Pons (tissue), 1 donor: ENCODE data around the gene CLINT1.
"Not testable (repeated sequence)": the region's sequence is repeated elsewhere in the genome, so short reads cannot be mapped to it uniquely, and the experiment has no call there.

Experiments used
- DNase-seq: peaks from one replicate; pipeline ENCODE4 v3.0.0-alpha.2; 2016; ENCODE audit warnings: low spot score

CLINT1 gene

DNA sequence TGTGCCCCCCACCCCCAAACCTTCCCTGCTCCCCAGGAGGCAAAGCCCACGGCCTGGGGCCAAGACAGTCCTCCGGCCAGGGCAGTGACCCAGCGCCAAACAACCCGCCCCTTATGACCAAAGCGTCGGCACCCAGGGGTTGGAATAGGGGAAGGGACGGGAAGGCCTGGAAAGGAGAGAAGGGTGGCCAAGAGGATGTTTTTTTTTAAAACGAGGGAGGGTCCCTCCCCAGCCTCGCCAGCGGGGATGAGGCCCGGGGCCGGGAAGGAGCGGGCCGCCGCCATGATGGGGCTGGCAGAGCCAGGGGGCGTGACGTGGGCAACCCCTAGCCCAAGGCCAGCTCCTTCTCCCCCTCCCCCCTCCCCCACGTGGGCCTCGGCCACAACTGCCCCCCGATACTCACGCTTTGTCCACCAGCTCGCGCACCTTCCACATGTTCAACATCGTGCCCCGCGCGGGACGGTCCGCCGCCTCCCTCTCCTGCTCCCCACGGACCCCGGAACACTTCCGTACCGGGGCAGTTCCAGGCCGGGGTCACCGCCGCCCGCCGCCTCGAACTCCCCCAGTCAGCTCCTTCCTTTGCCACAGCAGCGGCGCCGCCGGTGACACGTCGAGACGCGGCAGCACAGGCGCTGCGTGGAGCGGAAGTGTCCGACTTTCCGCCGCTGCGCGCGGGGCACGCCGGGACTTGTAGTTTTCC lies at the start of gene CLINT1:
CLINT1 (minus strand) TSS at position 619 of the 700 bp plus-strand sequence; CDS start at position 444, 175 bp downstream.
- peak; percentile 88 for DNase-seq

DNA sequence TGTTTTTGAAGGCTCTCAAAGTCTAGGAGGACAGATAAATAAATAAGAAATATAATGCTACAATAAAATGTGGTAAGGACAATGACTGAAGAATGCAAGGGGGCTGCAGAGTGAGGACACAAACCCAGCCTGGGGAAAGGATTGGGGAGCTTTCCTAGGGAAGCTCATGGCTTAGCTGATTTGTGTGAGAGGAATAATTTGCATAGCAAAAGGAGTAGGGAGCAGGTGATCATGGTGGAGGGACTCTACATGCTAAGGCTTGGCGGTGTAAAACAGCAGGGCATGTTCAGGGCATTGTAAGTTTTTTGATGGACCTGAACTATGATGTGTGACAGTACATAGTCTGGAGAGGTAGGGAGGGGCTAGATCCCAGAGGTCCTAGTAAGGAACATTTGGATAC lies 49.5 kb upstream of the CLINT1 start:
- no peak for DNase-seq

DNA sequence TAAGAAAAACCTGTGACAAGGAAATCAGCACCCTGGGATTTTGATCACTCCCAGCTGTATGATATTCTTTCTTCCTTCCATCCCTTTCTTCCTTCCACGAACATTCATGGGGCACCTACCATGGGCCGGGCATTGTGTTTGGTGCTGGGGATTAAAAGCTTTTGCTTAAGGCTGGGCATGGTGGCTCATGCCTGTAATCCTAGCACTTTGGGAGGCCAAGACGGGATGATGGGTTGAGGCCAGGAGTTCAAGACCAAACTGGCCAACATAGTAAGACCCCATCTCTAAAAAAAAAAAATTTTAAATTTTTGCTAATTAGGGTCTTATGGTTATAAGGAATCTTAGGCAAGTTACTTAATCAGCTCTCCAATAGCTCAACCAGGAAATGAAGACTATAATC lies 48.5 kb upstream of the CLINT1 start:
- DNase-seq, result no peak

DNA sequence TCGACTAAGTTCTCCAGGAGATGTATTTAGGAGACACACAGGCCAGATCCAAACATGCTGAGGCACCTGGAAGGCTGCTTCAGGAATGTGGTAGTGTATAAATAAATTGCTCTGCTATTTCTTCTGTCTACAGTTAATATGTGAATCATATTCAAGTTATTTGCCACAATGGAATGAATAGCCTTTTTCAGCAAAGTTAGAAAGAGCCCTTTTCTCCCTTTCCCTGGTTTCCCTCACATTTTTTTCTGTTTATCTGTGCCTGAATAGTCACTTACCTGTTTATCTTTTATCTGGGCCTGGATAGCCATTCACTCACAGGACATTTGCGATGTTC lies 44.1 kb upstream of the CLINT1 start:
- DNase-seq, result no peak

DNA sequence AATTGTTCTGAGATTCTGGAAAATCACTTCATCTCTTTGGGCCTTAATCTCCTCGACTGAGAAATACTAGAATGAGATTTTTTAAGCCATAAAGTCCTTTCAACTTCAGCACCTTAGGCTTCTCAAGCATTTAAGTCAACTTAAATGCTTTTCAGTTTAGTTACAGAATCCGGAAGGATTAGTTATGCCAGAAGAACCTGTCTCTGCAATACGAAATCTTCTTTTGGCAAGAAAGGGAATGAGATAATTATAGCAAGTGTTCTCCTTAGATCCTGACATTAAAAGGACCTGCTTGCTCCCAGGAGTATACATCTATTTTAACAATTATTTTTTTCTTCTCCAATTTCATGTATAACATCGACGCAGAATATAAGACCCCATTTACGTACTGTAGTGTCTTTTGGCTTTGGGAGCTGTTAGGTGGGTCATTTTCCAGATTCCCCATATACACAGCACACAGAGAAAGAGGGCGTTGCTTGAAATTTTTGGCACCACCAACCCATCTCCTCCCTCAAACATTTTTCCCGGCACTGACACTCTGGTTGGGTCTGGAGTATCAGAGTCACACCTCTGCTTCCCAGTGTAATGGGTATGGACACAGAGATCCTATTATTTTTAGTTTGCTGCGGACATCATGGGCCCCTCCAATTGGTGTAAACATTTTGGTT lies 43.6 kb upstream of the CLINT1 start:
- no peak for DNase-seq

DNA sequence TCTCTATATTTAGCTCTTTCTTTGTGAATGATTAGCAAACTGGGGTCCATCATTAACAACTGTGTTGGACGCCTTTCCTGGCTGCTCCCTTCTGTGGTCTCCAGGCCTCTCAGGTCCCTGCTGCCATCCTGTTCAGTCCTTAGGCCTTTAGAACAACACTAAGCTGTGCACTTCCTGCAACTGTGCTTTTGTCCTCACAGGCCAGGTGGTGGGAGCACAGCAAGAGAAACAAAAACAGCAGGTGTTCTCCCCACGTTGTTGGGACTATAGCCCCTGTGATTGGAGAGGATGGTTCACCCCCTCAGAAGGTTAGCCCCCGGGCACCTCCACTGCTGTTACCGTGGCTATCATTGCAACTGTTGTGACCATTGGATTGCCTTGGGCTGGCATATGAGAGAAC lies 41.7 kb upstream of the CLINT1 start:
- no peak for DNase-seq

DNA sequence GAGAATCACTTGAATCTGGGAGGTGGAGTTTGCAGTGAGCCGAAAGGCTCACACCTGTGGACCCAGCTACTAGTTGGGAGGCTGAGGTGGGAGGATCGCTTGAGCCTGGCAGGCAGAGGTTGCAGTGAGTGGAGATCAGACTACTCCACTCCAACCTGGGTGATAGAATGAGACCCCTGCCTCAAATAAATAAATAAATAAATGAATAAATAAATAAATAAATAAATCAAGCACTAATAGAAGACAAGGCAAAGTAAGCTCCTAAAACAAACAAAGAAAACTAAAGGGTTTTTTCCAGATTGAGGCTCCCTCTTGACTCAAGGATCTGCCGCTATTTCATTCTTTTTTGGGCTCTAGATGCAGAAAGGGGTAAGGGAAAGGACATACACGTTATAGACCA lies 34.7 kb upstream of the CLINT1 start:
- no peak for DNase-seq

DNA sequence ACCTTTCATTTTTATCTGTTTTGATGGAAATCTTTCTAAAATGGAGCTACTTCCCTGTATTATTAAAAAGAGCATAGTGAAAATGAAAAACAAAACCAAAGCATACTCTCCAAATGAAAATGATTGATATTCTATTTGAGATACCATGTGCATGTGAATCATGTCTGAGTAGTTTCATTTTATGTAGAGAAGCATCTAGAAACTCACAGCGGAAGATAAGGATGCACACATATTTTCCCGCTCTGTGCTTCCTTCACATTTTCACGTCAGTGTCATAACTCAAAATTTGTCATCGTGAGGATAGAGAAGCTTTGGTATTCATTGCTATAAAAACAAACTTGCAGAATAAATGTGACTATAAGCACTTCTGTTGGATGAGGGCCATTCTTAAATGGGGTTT lies 34.0 kb upstream of the CLINT1 start:
- no peak for DNase-seq

DNA sequence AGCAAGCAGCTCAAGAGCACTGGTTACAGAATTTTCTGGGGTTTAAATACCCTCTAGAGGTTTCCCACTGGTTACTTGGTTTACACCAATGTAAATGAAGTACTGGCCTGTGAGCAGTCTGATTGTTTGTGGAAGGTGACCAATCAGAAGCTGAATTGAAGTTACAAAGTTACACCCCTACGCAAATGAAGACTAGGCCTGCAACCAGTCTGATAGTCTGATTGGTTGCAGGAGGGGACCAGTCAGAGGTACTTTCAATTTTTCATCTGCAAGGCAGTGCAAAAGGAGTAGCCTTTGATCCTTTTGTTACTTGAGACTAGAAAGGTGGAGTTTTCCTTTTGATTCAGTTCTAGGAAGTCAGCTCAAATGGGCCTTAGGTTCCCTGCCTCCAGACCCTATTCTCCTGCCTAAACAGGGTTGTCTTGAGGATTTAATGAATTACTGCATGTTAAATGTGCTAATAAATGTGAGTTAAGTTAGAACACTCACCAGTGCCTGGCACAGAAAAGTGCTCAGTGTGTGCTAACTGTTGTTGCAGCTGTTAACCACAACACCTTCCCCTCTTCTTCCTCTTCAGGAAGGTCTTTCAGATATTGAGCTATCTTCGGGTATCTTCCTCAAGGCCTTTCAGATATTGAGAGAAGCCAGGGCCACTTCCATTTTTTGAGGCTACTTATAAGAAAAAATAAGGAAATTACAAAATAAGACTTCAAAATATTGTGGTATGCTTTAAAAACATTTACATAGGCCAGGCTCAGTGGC lies 32.1 kb upstream of the CLINT1 start:
- no peak for DNase-seq

DNA sequence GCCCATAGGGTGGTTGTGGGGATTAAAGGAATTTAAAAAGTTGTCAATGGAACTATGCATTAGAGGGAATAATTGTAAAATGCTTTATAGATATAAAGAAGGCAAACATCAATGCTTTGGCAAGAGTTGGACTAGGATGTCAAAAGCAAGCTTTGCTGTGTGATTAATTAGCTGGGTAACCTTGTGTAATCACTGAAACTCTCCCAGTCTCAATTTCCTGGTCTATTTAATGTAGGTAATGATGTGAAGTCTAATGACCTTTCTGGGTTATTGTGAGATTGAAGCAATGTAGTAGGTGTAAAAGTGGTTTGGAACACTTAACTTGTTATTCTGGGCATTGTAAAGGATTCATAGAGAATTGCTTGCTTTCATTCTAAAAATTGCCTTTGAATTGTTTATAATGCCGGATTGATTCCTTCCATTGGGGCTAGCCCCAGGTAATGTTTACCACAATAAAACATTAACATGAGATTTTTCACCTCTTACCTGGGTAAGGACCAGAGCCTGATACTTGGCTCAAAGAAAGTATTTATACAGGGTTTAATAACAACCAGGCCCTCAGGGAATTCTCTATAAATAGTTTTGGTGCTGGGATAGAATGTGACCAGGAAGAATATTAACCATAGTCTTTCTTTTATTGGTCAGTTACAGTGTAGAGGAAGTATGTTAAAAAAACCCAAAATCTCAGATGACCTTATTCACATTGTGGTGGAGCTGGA lies 30.0 kb upstream of the CLINT1 start:
- no peak for DNase-seq

DNA sequence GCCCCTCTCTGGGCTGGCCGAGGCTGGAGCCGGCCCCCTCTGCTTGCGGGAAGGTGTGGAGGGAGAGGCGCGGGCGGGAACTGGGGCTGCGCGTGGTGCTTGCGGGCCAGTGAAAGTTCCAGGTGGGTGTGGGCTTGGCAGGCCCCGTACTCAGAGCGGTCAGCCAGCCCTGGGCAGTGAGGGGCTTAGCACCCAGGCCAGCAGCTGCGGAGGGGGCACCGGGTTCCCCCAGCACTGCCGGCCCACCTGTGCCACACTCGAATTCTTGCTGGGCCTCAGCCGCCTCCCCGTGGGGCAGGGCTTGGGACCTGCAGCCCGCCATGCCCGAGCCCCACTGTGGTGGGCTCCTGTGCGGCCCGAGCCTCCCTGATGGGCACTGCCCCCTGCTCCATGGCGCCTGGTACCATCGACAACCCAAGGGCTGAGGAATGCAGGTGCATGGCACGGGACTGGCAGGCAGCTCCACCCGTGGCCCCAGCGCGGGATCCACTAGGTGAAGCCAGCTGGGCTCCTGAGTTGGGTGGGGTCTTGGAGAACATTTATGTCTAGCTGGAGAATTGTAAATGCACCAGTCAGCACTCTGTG lies 27.9 kb upstream of the CLINT1 start:
- no peak for DNase-seq

DNA sequence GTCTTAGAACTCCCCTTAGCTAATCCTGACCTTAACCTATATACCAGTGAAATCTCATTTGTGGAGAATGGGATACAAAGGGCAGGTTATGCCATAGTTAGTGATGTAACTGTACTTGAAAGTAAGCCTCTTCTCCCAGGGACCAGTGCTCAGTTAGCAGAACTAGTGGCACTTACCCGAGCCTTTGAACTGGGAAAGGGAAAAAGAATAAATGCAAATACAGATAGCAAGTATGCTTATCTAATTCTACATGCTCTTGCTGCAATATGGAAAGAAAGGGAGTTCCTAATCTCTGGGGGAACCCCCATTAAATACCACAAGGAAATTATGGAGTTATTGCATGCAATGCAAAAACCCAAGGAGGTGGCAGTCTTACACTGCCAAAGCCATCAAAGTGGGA lies 26.1 kb upstream of the CLINT1 start:
- DNase-seq, result not testable (repeated sequence)

DNA sequence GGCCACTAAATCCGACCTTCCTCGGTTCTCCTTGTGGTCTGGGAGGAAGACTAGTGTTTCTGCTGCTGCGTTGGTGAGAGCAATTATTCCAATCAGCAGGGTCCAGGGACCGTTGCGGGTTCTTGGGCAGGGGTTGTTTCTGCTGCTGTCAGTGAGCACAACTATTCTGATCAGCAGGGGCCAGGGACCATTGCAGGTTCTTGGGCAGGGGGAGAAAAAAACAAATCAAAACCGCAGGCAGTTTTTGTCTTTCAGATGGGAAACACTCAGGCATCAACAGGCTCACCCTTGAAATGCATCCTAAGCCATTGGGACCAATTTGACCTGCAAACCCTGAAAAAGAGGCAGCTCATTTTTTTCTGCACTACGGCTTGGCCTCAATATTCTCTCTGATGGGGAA lies 22.6 kb upstream of the CLINT1 start:
- DNase-seq, result not testable (repeated sequence)

DNA sequence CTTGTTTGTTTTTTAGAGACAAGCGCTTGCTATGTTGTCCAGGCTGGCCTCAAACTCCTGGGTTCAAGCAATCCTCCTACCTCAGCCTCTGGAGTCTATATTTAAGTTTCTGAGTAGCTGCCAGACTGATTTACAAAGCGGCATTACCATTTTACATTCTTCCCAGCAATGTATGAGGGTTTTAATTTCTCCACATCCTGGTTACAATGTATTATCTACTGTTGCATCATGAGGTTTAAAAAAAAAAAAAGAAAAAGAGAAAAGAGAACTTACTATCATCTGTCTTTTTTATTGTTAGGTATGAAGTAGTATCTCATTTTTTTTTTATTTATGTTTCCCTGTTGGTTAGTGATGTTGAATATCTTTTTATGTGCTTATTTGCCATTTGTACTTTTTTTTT lies 18.9 kb upstream of the CLINT1 start:
- DNase-seq, result no peak

DNA sequence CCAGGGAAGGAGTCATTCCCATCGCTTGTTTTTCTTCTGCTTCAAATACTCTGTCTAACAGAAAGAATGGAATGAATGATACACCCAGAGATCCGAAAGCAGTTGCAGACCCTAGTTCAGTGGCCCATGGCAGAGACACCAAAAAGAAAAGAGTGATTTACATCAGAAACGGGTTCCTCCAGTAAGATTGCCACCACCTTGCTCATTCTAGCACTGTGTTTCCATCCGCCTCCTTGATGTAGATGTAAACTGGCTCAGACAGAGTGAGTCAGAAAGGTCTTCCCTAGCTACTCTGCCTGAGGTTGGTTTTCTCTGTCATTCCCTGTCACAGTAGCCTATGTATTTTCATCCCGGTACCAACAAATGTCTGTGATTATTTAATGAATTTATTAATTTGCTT lies 15.9 kb upstream of the CLINT1 start:
- DNase-seq, result no peak

DNA sequence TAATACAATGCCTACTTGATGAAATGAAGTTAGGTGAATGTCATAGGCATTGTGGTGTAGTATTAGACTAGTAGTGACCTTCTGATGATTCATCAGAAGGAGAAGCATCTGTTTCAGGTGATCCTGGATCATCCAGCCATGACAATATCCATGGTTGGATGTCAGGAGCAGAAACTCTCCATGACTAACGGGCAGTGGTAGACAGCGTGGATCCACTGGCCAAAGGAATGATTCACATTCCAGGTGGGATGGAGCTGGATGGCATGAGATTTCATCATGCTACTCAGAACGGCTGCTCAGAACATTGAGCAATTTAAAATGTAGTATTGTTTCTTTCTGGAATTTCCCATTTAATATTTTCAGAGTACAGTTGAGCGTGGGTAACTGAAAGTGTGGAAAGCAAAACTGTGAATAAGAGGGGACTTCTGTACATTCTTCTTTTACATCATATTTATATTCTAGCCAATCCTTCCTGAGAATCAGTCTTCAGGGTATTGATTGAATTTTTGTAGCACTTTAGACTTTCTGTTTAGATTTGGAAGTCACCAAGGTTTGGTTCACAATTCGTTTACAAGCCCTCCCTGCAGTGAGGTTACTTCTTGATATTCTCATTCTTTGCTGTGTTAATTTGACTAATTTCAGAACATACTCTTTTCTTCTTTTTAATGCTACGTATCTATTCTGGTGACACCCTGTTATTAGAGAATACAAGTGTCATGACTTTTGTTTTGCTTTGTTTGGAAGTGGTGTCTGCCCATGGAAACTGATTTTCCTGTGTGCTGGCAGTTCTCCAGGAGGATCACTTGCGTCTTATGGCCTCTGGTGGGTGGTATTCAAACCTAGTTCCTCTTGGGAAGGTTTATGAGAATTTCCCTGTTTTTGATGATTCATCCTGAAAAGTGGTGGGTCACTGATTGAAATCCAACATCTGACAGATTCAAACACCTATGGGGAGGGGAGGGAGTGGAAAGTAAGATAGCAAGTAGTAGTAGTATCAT lies 12.2 kb upstream of the CLINT1 start:
- no peak for DNase-seq

DNA sequence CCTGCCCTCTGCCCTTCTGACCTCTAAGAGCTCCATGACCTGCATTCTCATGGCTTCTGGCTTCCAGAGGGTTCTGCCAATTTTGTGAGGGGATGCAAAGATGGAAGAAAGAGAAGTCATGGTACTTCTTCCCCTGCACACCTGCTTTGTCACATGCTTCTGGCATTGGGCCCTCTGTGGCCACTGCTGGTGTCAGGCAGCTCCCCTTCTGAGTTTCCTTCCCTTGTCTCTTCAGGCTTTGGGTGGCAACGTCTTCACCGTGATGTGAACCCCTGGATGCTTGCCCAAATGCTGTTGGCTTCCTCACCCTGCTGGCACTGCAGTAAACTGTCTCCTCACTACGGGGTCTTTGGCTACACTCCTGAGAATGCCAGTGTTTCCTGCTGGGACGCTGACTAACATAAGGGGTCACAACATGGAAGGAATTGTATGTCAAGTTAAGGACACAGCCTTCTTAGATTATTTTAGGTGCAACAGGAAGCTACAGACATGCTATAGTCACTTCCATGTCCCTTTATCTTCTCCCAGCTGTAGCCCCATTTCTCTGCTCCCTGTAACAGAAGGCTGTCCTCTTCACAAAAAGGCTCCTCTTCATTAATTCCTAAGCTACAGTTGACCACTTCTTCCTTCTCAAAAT lies 8.9 kb upstream of the CLINT1 start:
- DNase-seq, result no peak

DNA sequence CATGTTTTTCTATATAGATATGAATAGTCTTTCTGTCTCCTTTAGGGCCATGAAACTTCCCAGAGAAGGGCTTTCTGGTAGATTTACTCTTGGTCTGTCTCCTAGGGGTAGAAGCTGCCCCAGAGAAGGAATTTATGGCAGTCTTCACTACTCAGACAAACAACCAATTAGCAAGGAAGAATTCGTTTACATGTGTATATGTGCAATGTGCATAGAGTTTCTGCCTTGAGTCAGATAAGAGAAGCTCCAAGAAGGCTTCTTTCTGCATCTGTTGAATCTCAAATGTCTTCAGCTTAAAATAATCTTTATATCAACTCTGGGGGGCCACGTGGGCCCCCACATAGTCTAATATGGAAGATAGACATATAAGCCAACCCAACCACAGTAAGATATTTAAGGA lies 7.6 kb upstream of the CLINT1 start:
- DNase-seq, result no peak

DNA sequence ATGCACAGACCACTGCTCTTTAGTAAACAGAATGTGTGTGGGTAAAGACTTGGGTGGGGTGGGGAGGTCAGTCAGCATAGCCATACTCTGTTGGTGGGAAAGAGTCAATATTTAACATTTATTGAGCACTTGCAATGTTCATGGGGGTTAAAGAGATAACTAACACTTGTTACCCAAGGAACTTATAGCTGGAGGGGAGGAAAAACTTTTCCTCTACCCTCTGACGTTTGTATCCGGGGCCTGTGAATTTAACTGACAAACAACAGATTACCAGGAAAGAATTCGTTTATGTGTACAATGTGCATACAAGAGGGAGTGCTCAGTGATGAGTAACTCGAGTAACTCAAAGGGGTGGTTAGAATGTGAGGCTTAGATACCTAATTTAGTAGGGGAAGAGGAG lies 6.8 kb upstream of the CLINT1 start:
- no peak for DNase-seq

DNA sequence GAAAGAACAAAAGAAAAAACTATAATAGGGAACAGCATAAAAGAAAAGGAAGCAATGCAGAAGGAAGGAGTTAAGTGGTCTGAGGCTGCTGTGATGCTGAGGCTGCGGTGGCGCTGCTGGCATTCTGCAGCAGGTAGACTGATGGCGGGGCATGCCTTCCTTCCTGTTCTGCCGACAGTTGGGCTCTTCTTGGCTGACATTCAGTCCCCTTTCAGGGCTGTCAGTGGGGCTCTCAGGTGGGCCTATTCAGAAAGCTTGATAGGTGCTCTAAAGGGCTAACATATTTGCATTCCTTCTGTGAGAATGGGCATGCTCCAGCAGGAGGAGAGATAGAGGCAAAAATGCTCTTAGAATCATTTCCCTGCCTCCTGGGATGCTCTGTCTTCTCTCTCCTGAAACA lies 5.1 kb upstream of the CLINT1 start:
- no peak for DNase-seq
